Ovary (tissue), 9 donors: ENCODE data around the gene DNMT3A. TPM values are rescaled to one million over a fixed set of nuclear protein-coding genes. Genes with fewer than 3 reads are reported as not detected.

Experiments
- DNase-seq, 5 donors: peaks; one replicate each; pipeline ENCODE4 v3.0.0-alpha.2; 2019 to 2020
- H3K27ac ChIP-seq, 2 donors: fragments of 200-600 bp; one replicate each; pipeline versions ENCODE4 v1.5.1 to v1.8.0; 2019 to 2022
- H3K27me3 ChIP-seq: fragments of 200-600 bp; one replicate; pipeline ENCODE4 v1.8.0; 2022
- H3K36me3 ChIP-seq: fragments of 200-600 bp; sonication (generic); one replicate; pipeline ENCODE4 v1.5.1; 2019
- H3K4me1 ChIP-seq: one replicate; pipeline ENCODE4 v1.8.1; 2013; ENCODE audit warnings: mild to moderate bottlenecking, moderate library complexity; ENCODE audit not compliant: insufficient read depth
- H3K4me3 ChIP-seq: fragments of 200-600 bp; sonication (generic); one replicate; pipeline ENCODE4 v1.5.1; 2017
- H3K9me3 ChIP-seq, 2 donors: fragments of 200-600 bp in 1 of 2; sonication (generic) in 1 of 2; one replicate each; pipeline versions ENCODE4 v1.5.1 to v1.8.1; 2013 to 2019; ENCODE audit warnings: mild to moderate bottlenecking in 1 of 2, moderate library complexity in 1 of 2
- EP300 ChIP-seq: sonication (generic); formaldehyde crosslinking; IDR thresholded peaks from one replicate; pipeline ENCODE4 v1.6.1; 2017; ENCODE audit warnings: antibody characterized with exemption
- POLR2A ChIP-seq: fragments of 450-650 bp; IDR thresholded peaks from one replicate; pipeline ENCODE4 v1.6.1; 2017; ENCODE audit warnings: antibody characterized with exemption, mild to moderate bottlenecking, moderate library complexity
- WGBS, 3 donors: extraction: QIAGEN DNeasy Blood & Tissue Kit in 1 of 3; methylation state at CpG; one replicate each; pipeline versions ENCODE4 v1.1.5 to v1.1.7; 2013 to 2017; 5-methylcytosine and 5-hydroxymethylcytosine counted together
- intact Hi-C, 4 donors: fragments of 100-400 bp; cut with DNase I; formaldehyde crosslinking; loops; one replicate each; pipeline versions ENCODE4 v1.11.0 to v1.15.1; 2022 to 2023
- polyA plus RNA-seq, 2 donors: library from polyadenylated mRNA; stranded (reverse); fragments of 200-250 nt in 1 of 2; fragments of 350-450 nt in 1 of 2; fragmentation: Illumina TruSeq in 1 of 2; extraction: RNeasy Lipid Tissue Mini Kit (QIAGEN cat#74804) in 1 of 2; gene quantifications; one replicate each; pipeline ENCODE4 v1.2.3, GENCODE V29; 2013 to 2014
- total RNA-seq, 7 donors: library from RNA; depleted of rRNA in 2 of 7; stranded (reverse); fragments of >200 nt in 2 of 7; fragmentation: NEBNext Ultra II Directional in 3 of 7; extraction: Animal tissue kit (Norgen Biotek cat#: 25700) in 3 of 7; gene quantifications; one replicate each; pipeline versions ENCODE4 v1.1.0 to v1.2.4, GENCODE V29; 2016 to 2023
- TF ChIP-seq, protein P1 (sequence below), 3 donors: fragments of 450-650 bp in 2 of 3; fragments of 200-600 bp in 1 of 3; IDR thresholded peaks; one replicate each; pipeline versions ENCODE4 v1.5.1 to v1.8.0; 2016 to 2022; ENCODE audit warnings: antibody characterized with exemption in 3 of 3, mild to moderate bottlenecking in 1 of 3
- donor health status: DM: no; HTN: no; CAD: no; lungs with moderate emphysema.
- donor health status: DM: no; HTN: no; CAD: no.
- donor health status: Bipolar disorder and iron deficiency.
- donor health status: DM: yes; HTN: yes; CAD: no.
- donor health status: DM: no; HTN: no; CAD: no.
- donor health status: DM: yes; HTN: yes; CAD: no.

DNMT3A gene
- total and polyA plus RNA-seq, 9 donors, result 11.3 to 72.7 (median 46.7) TPM

DNA sequence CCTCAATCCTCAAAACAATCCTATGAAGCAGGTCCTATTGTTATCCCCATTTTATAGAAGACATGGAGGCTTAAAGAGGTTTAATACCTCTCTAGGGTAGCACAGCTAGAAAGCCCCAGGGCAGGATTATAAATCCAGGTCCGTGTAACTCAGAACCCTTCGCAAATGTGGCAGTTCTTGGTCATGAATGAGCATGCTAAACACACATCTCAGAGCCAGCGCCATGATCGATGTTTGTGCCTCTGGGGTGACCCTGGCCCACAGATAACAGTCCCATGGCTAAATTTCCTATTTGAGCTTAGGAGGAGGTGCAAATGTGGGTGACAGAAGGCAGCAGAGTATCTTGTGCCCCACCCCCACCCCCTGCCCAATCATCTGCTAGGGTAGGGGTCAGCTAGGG, 17.5 kb downstream of the DNMT3A start:
- no peak overlapping the region for H3K4me3 ChIP-seq
- no peaks in the 10 kb centered on the region for H3K27me3 ChIP-seq
- no peaks in the 10 kb centered on the region for H3K36me3 ChIP-seq
- no peak for DNase-seq
- H3K9me3 ChIP-seq, result no peaks in the 10 kb centered on the region
- no peak overlapping the region for H3K27ac ChIP-seq
- no peak for TF ChIP-seq POLR2A
- intact Hi-C loops, result no loop called here
- WGBS, 3 donors, result 71 to 82% (median 73%) methylated on average over 4 of the region's 4 CpGs
- H3K4me1 ChIP-seq, result peaks cover 5% of the 10 kb centered on the region

DNA sequence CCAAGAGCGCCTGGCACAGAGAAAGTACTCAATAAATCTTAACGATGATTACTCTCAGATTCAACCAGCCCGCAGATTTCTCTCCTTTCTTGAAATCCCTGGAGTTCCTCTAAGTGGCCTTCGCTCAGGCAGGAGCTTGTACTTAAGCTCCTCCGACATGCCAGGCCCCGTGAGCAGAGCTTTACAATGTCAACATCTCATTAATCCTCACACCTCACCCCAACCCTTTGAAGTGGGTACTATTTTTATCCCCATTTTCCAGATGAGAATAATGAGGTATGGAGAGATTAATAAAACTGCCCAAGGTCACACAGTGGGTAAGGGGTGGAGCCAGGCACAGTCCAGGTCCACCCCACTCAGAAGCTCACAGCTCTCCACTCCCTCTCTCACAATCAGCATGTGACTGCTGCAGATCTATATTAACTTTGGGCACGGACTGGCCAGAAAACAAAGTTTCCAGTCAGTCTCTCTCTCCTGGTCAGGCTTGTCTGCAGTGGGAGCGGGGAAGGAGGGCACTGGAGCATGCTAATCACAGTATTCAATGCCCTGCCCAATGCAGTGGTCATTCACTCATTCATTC, 18.0 kb downstream of the DNMT3A start:
- Histone ChIP-seq H3K36me3 (no peaks in the 10 kb centered on the region), H3K27ac (no peak overlapping the region), H3K4me3 (no peak overlapping the region), H3K4me1 (peaks cover 5% of the 10 kb centered on the region), H3K27me3 (no peaks in the 10 kb centered on the region), H3K9me3 (no peaks in the 10 kb centered on the region)
- intact Hi-C loops, result no loop called here
- DNase-seq, result no peak
- no peak for TF ChIP-seq POLR2A
- TF ChIP-seq, protein P1, sequence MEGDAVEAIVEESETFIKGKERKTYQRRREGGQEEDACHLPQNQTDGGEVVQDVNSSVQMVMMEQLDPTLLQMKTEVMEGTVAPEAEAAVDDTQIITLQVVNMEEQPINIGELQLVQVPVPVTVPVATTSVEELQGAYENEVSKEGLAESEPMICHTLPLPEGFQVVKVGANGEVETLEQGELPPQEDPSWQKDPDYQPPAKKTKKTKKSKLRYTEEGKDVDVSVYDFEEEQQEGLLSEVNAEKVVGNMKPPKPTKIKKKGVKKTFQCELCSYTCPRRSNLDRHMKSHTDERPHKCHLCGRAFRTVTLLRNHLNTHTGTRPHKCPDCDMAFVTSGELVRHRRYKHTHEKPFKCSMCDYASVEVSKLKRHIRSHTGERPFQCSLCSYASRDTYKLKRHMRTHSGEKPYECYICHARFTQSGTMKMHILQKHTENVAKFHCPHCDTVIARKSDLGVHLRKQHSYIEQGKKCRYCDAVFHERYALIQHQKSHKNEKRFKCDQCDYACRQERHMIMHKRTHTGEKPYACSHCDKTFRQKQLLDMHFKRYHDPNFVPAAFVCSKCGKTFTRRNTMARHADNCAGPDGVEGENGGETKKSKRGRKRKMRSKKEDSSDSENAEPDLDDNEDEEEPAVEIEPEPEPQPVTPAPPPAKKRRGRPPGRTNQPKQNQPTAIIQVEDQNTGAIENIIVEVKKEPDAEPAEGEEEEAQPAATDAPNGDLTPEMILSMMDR (IDR thresholded peaks at IDR 0.05), result no peak
- TF ChIP-seq EP300, result no peak
- 67 to 77% (median 72%) methylated on average over 8 of the region's 8 CpGs for WGBS, 3 donors

DNA sequence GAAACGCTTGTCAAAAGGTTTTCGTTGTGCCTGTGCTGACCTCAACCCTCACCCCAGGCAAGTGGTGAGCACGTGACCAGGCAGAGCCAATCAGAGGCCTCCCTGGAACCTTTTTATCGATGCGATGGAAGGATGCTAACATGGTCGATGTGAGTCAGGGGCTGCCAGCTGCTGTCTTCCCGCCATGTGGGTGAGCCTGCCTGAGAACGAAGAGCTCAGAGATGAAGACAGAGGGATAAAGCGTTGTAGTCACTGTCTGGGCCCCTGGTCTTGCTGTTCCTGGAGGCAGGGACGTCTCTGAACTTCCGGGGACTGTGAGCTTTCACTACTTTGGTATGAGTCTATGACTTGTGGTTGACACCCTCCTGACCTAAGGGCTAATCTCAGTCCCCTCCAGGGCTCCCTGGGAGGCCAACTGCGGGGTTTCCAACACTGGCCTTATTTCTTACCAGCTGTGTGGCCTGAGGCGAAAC, 18.6 kb downstream of the DNMT3A start:
- no peaks in the 10 kb centered on the region for H3K36me3 ChIP-seq
- DNase-seq, result no peak
- TF ChIP-seq POLR2A (no peak), EP300 (no peak)
- TF ChIP-seq, protein P1 (IDR thresholded peaks at IDR 0.05), result no peak

DNA sequence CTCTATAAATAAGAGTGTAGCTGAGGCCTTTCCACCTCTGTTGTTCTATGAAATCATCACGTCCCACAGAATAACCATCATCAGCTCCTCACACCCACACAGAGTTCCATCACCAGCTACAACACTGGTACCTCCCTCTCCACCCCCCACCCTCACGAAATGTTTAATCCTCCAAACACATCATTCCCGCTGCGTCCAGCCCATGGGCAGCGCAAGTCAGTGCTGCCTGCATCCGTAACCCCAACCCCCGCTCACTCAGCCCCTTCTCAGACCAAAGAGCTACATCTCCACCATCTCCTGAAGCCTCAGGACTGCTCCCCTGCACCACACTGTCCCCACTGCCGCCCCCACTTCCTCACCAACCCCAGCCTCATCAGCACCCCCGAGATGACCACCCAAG, 19.4 kb downstream of the DNMT3A start:
- TF ChIP-seq, protein P1 (IDR thresholded peaks at IDR 0.05), result no peak
- TF ChIP-seq EP300 (no peak), POLR2A (no peak)
- H3K4me1 ChIP-seq, result peaks cover 5% of the 10 kb centered on the region
- H3K27ac ChIP-seq, result no peak overlapping the region
- 87 to 94% (median 91%) methylated on average over 9 of the region's 9 CpGs for WGBS, 3 donors
- H3K27me3 ChIP-seq, result no peaks in the 10 kb centered on the region
- no peaks in the 10 kb centered on the region for H3K9me3 ChIP-seq
- H3K4me3 ChIP-seq, result no peak overlapping the region
- intact Hi-C loops, result no loop called here
- no peaks in the 10 kb centered on the region for H3K36me3 ChIP-seq
- DNase-seq, result no peak

More for the DNA sequence above, 18.6 kb downstream of the DNMT3A start:
- intact Hi-C loops, result no loop called here
- Histone ChIP-seq H3K4me3 (no peak overlapping the region), H3K9me3 (no peaks in the 10 kb centered on the region), H3K27ac (no peak overlapping the region), H3K4me1 (peaks cover 5% of the 10 kb centered on the region), H3K27me3 (no peaks in the 10 kb centered on the region)
- 70 to 75% (median 72%) methylated on average over 13 of the region's 13 CpGs for WGBS, 3 donors

DNA sequence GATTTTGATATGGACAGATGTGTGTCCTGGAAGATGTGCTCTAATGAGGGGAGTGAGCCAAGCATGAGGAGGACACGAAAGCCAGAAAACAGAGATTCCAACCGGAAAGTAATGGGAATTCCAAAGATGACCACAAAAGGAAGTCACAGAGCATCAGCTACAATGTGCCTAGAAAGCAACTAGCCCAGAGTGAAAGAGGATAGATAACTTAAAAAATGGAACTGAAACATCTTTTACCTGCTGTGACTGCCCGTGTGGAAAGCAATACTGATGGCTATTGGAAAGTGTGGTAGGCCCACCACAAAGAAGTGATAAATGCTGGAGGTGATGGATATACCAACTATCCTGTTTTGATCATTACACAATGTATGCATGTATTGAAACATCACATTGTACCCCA, 21.6 kb downstream of the DNMT3A start:
- WGBS, 3 donors, result 72 to 78% (median 73%) methylated on average over 3 of the region's 3 CpGs
- Histone ChIP-seq H3K4me3 (no peak overlapping the region), H3K27me3 (no peaks in the 10 kb centered on the region), H3K27ac (no peak overlapping the region), H3K36me3 (no peaks in the 10 kb centered on the region), H3K4me1 (peaks cover 14% of the 10 kb centered on the region), H3K9me3 (no peaks in the 10 kb centered on the region)
- TF ChIP-seq POLR2A, result no peak
- TF ChIP-seq, protein P1 (IDR thresholded peaks at IDR 0.05), result no peak
- no peak for TF ChIP-seq EP300
- intact Hi-C loops, result no loop called here
- no peak for DNase-seq
